Endothelial cell of umbilical vein (primary cell): ENCODE measurements around the gene NWD2.

Experiments used
- EZH2 ChIP-seq: IDR thresholded peaks from 2 replicates; pipeline ENCODE4 v1.6.1; 2012; ENCODE audit warnings: borderline replicate concordance, low read depth, mild to moderate bottlenecking, moderate library complexity, low read length, inconsistent platforms; ENCODE audit not compliant: severe bottlenecking
- GATA2 ChIP-seq: IDR thresholded peaks from 2 replicates; pipeline ENCODE4 v1.7.0; 2011; ENCODE audit warnings: low read depth, mild to moderate bottlenecking, moderate library complexity, mixed read lengths, low read length; ENCODE audit not compliant: insufficient read length, insufficient read depth
- JUN ChIP-seq: IDR thresholded peaks from 2 replicates; pipeline ENCODE4 v1.6.1; 2011; ENCODE audit warnings: borderline replicate concordance, low read depth; ENCODE audit not compliant: insufficient read length, insufficient read depth
- MYC ChIP-seq: IDR thresholded peaks from one replicate; pipeline ENCODE4 v1.6.1; 2011; ENCODE audit warnings: mild to moderate bottlenecking, low read depth, low read length
- POLR2A ChIP-seq: IDR thresholded peaks from 2 replicates; pipeline ENCODE4 v1.6.1; 2012; ENCODE audit warnings: low read depth, mild to moderate bottlenecking, control low read depth, low read length
- POLR2AphosphoS5 ChIP-seq: IDR thresholded peaks from 2 replicates; pipeline ENCODE4 v1.6.1; 2012; ENCODE audit warnings: low read depth, mild to moderate bottlenecking, control low read depth, low read length, moderate library complexity; ENCODE audit not compliant: insufficient read depth
- TF ChIP-seq, protein P1 (sequence below), 2 donors: IDR thresholded peaks; 1 replicate in 1 of 2; 2 replicates in 1 of 2; pipeline ENCODE4 v1.5.1; 2011; ENCODE audit warnings: low read length in 2 of 2, mild to moderate bottlenecking in 2 of 2, moderate library complexity in 2 of 2, control low read depth in 1 of 2, inconsistent platforms in 1 of 2, low read depth in 1 of 2; ENCODE audit not compliant: insufficient read depth in 1 of 2; ENCODE audit errors: extremely low read depth in 1 of 2
- TF ChIP-seq, protein P2 (sequence below): IDR thresholded peaks from 2 replicates; pipeline ENCODE4 v1.6.1; 2011; ENCODE audit not compliant: insufficient read depth, insufficient read length

- TF ChIP-seq, protein P1, sequence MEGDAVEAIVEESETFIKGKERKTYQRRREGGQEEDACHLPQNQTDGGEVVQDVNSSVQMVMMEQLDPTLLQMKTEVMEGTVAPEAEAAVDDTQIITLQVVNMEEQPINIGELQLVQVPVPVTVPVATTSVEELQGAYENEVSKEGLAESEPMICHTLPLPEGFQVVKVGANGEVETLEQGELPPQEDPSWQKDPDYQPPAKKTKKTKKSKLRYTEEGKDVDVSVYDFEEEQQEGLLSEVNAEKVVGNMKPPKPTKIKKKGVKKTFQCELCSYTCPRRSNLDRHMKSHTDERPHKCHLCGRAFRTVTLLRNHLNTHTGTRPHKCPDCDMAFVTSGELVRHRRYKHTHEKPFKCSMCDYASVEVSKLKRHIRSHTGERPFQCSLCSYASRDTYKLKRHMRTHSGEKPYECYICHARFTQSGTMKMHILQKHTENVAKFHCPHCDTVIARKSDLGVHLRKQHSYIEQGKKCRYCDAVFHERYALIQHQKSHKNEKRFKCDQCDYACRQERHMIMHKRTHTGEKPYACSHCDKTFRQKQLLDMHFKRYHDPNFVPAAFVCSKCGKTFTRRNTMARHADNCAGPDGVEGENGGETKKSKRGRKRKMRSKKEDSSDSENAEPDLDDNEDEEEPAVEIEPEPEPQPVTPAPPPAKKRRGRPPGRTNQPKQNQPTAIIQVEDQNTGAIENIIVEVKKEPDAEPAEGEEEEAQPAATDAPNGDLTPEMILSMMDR (IDR thresholded peaks at IDR 0.05; ENCODE audit: extremely low read depth in 1 of 2, insufficient read depth in 1 of 2, low read depth in 1 of 2, low read length in 2 of 2), result no peak
- no peak for TF ChIP-seq JUN
- TF ChIP-seq, protein P2, sequence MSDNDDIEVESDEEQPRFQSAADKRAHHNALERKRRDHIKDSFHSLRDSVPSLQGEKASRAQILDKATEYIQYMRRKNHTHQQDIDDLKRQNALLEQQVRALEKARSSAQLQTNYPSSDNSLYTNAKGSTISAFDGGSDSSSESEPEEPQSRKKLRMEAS, result no peak
- TF ChIP-seq EZH2, result no peak
- no peak for TF ChIP-seq GATA2
- TF ChIP-seq POLR2A, result no peak
- TF ChIP-seq POLR2AphosphoS5, result no peak
- TF ChIP-seq MYC, result no peak
These were observed 221.3 kb downstream of the NWD2 start for GRCh38 chr4:37465845-37466244.
